Neuron (in vitro differentiated cells): Measurements from ENCODE around the gene SNRPA.
A peak's percentile ranks its signal among the peaks of the same experiment; 100 is the strongest.
"Not testable (repeated sequence)": the region's sequence is repeated elsewhere in the genome, so short reads cannot be mapped to it uniquely, and the experiment has no call there.

Experiments
- H2AFZ ChIP-seq: one replicate; pipeline ENCODE4 v1.6.1; 2013; ENCODE audit warnings: low read depth, mild to moderate bottlenecking, inconsistent platforms, low read length, moderate library complexity
- H3K27me3 ChIP-seq: one replicate; pipeline ENCODE4 v1.6.1; 2013; ENCODE audit warnings: low read length; ENCODE audit not compliant: insufficient read depth
- H3K36me3 ChIP-seq: one replicate; pipeline ENCODE4 v1.6.1; 2013; ENCODE audit warnings: low read length; ENCODE audit not compliant: insufficient read depth
- H3K4me1 ChIP-seq: one replicate; pipeline ENCODE4 v1.6.1; 2013; ENCODE audit warnings: low read length; ENCODE audit not compliant: insufficient read depth
- H3K4me3 ChIP-seq: 2 replicates; pipeline ENCODE4 v1.5.1; 2013; ENCODE audit warnings: mild to moderate bottlenecking, low read length, moderate library complexity
- H3K9me3 ChIP-seq: one replicate; pipeline ENCODE4 v1.6.1; 2013; ENCODE audit warnings: low read length

SNRPA gene

DNA sequence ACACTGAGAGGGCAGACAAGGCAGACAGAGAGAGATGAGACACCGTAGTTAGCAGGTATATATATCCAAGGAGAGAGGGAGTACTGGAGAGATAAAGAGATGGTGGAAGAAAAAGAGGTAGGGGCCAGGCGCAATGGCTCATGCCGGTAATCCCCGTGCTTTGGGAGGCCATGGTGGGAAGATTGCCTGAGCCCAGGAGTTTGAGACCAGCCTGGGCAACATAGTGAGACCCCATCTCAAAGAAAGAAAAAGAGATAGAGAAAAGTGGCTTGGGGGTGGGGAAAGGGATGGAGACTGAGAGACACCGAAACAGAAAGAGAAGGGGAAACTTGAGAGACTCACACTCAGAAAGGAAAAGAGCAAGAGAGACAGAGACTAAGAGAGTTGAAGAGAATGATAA is 29.6 kb downstream of the SNRPA start:
- H2AFZ ChIP-seq, result no peak overlapping the region
- no peaks in the 10 kb centered on the region for H3K27me3 ChIP-seq
- peaks cover 4% of the 10 kb centered on the region for H3K36me3 ChIP-seq
- H3K4me3 ChIP-seq, result no peak overlapping the region
- H3K4me1 ChIP-seq, result peaks cover 12% of the 10 kb centered on the region
- H3K9me3 ChIP-seq, result no peaks in the 10 kb centered on the region

- Histone ChIP-seq H3K27me3 (no peaks in the 10 kb centered on the region), H3K4me1 (peaks cover 12% of the 10 kb centered on the region), H3K4me3 (no peak overlapping the region), H3K9me3 (no peaks in the 10 kb centered on the region), H2AFZ (no peak overlapping the region), H3K36me3 (peaks cover 6% of the 10 kb centered on the region)
These were observed 30.1 kb downstream of the SNRPA start for GRCh38 chr19:40781140-40781539.

- Histone ChIP-seq H3K36me3 (peaks cover 6% of the 10 kb centered on the region), H3K27me3 (no peaks in the 10 kb centered on the region), H2AFZ (no peak overlapping the region), H3K9me3 (no peaks in the 10 kb centered on the region), H3K4me3 (no peak overlapping the region), H3K4me1 (peaks cover 5% of the 10 kb centered on the region)
These were observed 32.7 kb downstream of the SNRPA start for GRCh38 chr19:40783711-40784110.

GRCh38 chr19:40784146-40784545 is 33.1 kb downstream of the SNRPA start:
- H2AFZ ChIP-seq, H3K4me1 ChIP-seq, H3K36me3 ChIP-seq, H3K4me3 ChIP-seq, H3K9me3 ChIP-seq, H3K27me3 ChIP-seq: not testable (repeated sequence)

DNA sequence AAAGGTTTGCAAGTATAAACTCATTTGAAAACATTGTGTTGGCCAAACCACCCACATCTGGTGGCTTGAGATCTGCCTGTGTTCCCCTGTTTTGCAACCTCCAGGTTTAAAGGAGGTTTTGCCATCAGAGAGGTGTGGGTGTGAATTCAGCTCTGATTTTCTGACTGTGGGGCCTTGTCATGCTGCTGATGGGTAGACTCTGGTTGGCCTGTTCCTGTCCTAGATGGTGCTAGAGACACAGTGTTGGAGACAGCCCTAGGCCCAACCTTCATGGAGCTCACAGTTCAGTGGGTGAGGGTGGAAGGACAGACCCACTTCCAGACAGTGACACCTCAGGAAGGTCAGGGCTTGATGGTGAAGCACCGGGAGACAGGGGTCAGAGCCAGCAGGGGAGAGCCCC is 34.5 kb downstream of the SNRPA start:
- no peak overlapping the region for H2AFZ ChIP-seq

GRCh38 chr19:40786060-40787037 is 35.3 kb downstream of the SNRPA start:
- Histone ChIP-seq H3K4me1 (peaks cover 5% of the 10 kb centered on the region), H3K36me3 (peaks cover 6% of the 10 kb centered on the region), H3K4me3 (no peak overlapping the region), H2AFZ (no peak overlapping the region), H3K27me3 (no peaks in the 10 kb centered on the region), H3K9me3 (no peaks in the 10 kb centered on the region)

More for the DNA sequence above, 34.5 kb downstream of the SNRPA start:
- H3K36me3 ChIP-seq, result peaks cover 6% of the 10 kb centered on the region
- no peaks in the 10 kb centered on the region for H3K4me1 ChIP-seq
- no peaks in the 10 kb centered on the region for H3K27me3 ChIP-seq
- no peaks in the 10 kb centered on the region for H3K9me3 ChIP-seq
- no peak overlapping the region for H3K4me3 ChIP-seq

GRCh38 chr19:40791349-40791748 is 40.3 kb downstream of the SNRPA start:
- H3K27me3 ChIP-seq, result no peaks in the 10 kb centered on the region
- H2AFZ ChIP-seq, result no peak overlapping the region
- H3K4me1 ChIP-seq, result peaks cover 9% of the 10 kb centered on the region
- H3K36me3 ChIP-seq, result no peaks in the 10 kb centered on the region
- no peaks in the 10 kb centered on the region for H3K9me3 ChIP-seq
- no peak overlapping the region for H3K4me3 ChIP-seq

GRCh38 chr19:40791996-40792395 is 41.0 kb downstream of the SNRPA start:
- no peak overlapping the region for H2AFZ ChIP-seq
- no peaks in the 10 kb centered on the region for H3K36me3 ChIP-seq
- H3K4me3 ChIP-seq, result no peak overlapping the region
- no peaks in the 10 kb centered on the region for H3K27me3 ChIP-seq
- H3K9me3 ChIP-seq, result no peaks in the 10 kb centered on the region
- H3K4me1 ChIP-seq, result peaks cover 9% of the 10 kb centered on the region

DNA sequence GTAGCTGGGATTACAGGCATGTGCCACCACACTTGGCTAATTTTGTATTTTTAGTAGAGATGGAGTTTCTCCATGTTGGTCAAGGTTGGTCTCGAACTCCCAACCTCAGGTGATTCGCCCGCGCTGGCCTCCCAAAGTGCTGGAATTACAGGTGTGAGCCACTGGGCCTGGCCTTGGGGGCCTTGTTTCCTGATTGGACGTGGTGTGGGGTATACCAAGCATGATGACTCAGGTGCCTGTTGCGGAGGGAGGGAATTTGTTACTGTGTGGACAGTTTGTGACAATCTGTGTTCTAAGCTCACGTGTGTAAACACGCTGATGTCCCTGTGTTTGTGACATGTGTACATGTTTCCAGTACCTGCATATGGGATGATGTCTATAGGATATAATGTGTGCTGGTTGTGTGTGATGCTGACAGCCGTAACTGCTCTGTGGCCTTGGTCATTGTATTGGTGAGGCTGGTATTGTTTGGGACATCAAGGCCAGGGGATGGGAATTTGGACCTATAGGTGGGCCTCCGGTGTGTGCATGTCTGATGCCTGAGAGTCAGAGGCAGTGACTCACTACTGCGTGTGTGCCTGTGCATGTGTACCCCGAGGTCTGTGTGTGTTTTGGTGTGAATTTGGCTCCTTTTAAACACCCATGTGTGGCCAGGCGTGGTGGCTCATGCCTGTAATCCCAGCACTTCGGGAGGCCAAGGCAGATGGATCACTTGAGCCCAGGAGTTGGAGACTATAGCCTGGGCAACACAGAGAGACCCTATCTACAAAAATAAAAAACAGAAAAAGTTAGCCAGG is 46.4 kb downstream of the SNRPA start:
- peaks cover 19% of the 10 kb centered on the region for H3K36me3 ChIP-seq
- H3K4me1 ChIP-seq, result peaks cover 24% of the 10 kb centered on the region
- H3K27me3 ChIP-seq, result no peaks in the 10 kb centered on the region
- H3K4me3 ChIP-seq, result peak overlapping the region; percentile 58
- no peak overlapping the region for H2AFZ ChIP-seq
- H3K9me3 ChIP-seq, result no peaks in the 10 kb centered on the region

GRCh38 chr19:40797963-40798682 is 47.1 kb downstream of the SNRPA start:
- Histone ChIP-seq H3K27me3 (no peaks in the 10 kb centered on the region), H2AFZ (peak overlapping the region; percentile 56), H3K4me3 (peak overlapping the region; percentile 58)

GRCh38 chr19:40798683-40799557 is 47.9 kb downstream of the SNRPA start, which contains the start of gene EGLN2:
EGLN2 (plus strand) TSS chr19:40799191; CDS start chr19:40800573, 1,382 bp downstream.
- Histone ChIP-seq H3K36me3 (peaks cover 34% of the 10 kb centered on the region), H2AFZ (peak within 1 kb of the TSS; percentile 56), H3K27me3 (no peaks in the 10 kb centered on the region), H3K4me1 (peaks cover 40% of the 10 kb centered on the region), H3K4me3 (peak within 1 kb of the TSS; percentile 88), H3K9me3 (no peaks in the 10 kb centered on the region)

More at GRCh38 chr19:40797963-40798682, 47.1 kb downstream of the SNRPA start:
- Histone ChIP-seq H3K9me3 (no peaks in the 10 kb centered on the region), H3K4me1 (peaks cover 32% of the 10 kb centered on the region), H3K36me3 (peaks cover 26% of the 10 kb centered on the region)
